ENCODE data around the gene JPH2.
"Not testable (repeated sequence)": the region's sequence is repeated elsewhere in the genome, so short reads cannot be mapped to it uniquely, and the experiment has no call there.

The JPH2 gene

GRCh38 chr20:44143936-44144335, 43.1 kb downstream of the JPH2 start:
- TF ChIP-seq POLR2A (IDR thresholded peaks at IDR 0.05; ENCODE audit: low read depth, low read length): no peak
- DNase-seq (ENCODE audit: insufficient read length, low spot score): no peak
- no peak for FAIRE-seq

DNA sequence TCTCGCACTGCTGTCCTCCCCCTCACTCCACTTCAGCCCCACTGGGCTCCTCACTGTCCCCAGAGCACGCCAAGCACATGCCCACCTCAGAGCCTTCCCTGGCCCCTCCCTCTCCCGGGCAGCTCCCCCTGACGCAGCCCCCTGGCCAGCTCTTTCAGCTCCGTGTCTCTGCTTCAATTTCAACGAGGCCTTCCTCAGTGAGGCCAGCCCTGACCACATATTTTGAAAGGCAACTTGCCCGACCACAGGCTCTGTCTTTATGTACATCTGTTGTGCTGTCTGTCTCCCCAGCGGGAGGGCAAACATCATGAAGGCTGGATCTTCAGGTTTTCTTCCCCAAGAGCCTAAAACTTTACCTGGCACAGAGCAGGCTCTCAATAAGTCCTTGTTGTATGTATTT, 44.6 kb downstream of the JPH2 start:
- FAIRE-seq (no peak), DNase-seq (ENCODE audit: insufficient read length, low spot score) (no peak)
- TF ChIP-seq POLR2A (IDR thresholded peaks at IDR 0.05; ENCODE audit: low read depth, low read length): no peak

- no peak for FAIRE-seq
- DNase-seq (ENCODE audit: insufficient read length, low spot score): no peak
- TF ChIP-seq POLR2A (IDR thresholded peaks at IDR 0.05; ENCODE audit: low read depth, low read length): no peak
Observed at GRCh38 chr20:44141873-44142272, 45.1 kb downstream of the JPH2 start.

DNA sequence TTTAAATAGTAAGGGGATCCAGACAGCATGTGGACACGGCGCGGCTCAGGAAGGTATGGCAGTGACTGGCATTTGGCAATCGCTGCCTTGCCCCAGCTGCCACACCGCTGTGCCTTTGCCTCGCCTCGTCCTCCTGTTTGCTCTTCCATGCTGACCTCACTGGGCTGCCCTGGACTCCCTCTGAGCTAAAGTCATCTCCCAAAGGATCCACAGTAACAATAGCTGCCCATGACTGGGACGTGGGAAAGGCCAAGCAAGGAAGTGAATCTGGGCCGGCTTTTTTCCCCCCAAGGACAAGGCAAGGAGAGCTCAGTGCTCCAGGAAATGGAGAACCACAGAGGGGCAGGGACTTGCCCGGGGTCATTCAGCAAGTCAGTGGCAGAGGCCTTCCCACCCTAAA, 48.1 kb downstream of the JPH2 start:
- FAIRE-seq: no peak
- DNase-seq (ENCODE audit: insufficient read length, low spot score): no peak
- TF ChIP-seq POLR2A (IDR thresholded peaks at IDR 0.05; ENCODE audit: low read depth, low read length): no peak

DNA sequence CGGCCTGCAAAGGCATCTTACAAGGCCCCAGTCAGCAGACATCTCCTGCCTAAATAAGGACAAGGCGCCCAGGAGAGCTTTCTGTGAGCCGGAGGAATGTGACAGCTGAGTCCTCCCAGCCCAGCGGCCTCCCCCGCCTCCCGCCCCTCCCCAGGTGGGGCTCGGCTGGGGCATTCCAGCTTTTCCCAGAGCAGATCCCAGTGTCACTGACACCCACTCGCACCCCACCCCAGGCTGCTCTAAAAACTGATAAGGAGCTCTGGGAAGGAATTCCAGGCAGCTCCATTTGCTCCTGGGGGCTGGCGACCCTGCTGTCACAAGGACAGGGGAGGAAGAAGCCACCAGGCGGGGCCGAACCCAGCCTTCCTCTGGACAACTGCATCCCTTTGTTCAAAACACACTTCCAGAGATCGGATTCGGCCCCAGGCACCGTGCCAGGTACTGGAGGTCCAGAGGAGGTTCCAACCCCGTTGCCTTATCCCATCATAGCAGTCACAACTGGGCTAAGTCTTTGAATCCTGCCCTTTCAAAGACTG, 49.7 kb downstream of the JPH2 start:
- TF ChIP-seq POLR2A (IDR thresholded peaks at IDR 0.05; ENCODE audit: low read depth, low read length): no peak
- DNase-seq (ENCODE audit: insufficient read length, low spot score) (no peak), FAIRE-seq (no peak)

- no peak for FAIRE-seq
Observed at GRCh38 chr20:44136579-44137265, 50.3 kb downstream of the JPH2 start.

DNA sequence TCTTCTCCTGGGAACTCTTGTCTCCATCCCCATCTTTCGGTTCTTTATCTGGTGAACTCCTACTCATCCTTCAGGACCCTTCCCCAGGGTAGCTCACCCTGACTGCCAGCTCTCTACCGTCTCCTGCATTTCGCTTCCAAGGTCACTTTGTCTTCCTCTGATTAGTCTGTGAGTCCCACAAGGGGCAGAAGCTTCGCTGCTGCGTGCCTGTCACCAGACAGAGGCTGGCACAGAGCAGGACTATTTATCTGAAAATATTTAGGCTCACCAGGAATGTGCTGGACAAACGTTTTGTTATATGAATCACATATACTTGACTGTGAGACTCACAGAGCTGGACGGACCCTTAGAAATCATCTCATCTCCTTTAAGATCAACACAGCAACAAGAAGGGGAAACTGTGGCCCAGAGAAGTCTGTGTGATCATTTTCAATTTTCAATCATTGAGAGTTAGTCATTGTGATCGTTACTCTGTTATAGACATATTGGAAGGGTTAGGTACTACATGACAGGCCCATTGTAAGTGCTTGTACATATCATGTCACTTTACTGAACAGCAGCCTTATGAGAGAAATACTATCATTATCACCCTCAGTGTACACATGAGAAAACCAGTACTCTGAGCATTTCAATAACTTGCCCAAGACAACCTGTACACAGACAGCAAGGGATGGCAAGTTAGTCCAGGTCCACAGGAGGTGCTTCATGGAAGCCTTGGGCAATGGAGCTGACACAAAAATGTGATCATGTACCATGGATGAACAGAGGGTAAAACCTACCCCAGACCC, 51.4 kb downstream of the JPH2 start:
- FAIRE-seq (no peak), DNase-seq (ENCODE audit: insufficient read length, low spot score) (no peak)
- no peak for TF ChIP-seq POLR2A (IDR thresholded peaks at IDR 0.05; ENCODE audit: low read depth, low read length)

More at GRCh38 chr20:44136579-44137265, 50.3 kb downstream of the JPH2 start:
- no peak for TF ChIP-seq POLR2A (IDR thresholded peaks at IDR 0.05; ENCODE audit: low read depth, low read length)
- DNase-seq (ENCODE audit: insufficient read length, low spot score): no peak

DNA sequence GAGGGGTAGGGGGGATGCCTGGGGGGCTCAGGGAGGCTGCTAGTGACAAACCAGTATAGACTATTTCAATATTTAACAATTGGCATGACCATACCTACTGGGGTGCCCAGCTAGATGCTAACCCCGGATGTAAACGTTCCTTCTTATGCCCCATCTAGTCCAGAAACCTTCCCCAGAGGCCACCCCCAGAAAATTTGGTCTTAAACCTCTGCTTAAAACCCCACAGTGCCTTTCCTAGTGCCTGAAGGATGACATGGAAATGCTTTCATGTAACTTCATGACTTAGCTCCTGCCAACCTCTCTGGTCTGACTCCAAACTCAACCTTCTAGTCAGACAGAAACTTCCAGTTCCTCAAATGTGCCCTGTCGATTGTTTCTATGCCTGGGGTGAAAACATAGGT, 52.0 kb downstream of the JPH2 start:
- FAIRE-seq: no peak
- no peak for TF ChIP-seq POLR2A (IDR thresholded peaks at IDR 0.05; ENCODE audit: low read depth, low read length)
- DNase-seq (ENCODE audit: insufficient read length, low spot score): no peak

DNA sequence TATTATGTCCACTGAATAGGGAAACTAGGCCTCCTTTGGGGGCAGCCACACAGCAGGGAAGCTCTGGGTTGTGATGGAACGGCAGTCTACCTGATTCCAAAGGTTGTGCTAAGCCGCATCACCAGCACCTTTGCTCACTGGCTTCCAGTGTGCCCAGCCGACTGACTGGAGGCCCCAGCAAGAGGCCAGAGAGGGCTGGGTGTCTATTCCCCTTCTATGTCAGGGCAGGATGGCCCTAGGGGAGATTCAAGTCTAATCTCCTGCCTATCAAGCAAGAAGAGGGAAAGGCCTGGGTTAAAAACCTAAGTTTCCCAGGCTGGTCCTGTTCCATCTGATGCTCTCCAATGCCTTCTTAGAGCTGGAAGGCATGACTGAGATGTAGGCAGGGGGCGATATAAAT, 53.6 kb downstream of the JPH2 start:
- FAIRE-seq (no peak), DNase-seq (ENCODE audit: insufficient read length, low spot score) (no peak)
- no peak for TF ChIP-seq POLR2A (IDR thresholded peaks at IDR 0.05; ENCODE audit: low read depth, low read length)

DNA sequence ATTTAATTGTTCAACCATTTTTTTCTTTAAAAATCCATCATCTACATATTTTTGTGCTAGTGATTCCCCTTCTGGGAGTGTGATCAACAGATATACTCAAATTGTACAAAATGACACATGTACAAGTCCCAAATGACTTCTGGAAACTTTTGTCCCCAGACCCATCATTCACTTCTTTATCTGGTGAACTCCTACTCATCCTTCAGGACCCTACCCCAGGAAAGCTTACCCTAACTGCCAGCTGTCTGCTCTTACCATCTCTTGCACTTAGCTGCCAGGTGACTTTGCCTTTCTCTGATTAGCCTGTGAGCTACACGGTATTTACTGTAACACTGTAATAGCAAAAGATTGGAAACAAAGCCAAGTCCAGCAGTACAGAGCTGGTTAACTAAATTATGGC, 55.3 kb downstream of the JPH2 start:
- TF ChIP-seq POLR2A (IDR thresholded peaks at IDR 0.05; ENCODE audit: low read depth, low read length): no peak
- FAIRE-seq (no peak), DNase-seq (ENCODE audit: insufficient read length, low spot score) (no peak)

- no peak for FAIRE-seq
- TF ChIP-seq POLR2A (IDR thresholded peaks at IDR 0.05; ENCODE audit: low read depth, low read length): no peak
- DNase-seq (ENCODE audit: insufficient read length, low spot score): no peak
Observed at GRCh38 chr20:44129911-44130718, 56.9 kb downstream of the JPH2 start.

- FAIRE-seq; DNase-seq (ENCODE audit: insufficient read length, low spot score): not testable (repeated sequence)
Observed at GRCh38 chr20:44129300-44129699, 57.7 kb downstream of the JPH2 start.

DNA sequence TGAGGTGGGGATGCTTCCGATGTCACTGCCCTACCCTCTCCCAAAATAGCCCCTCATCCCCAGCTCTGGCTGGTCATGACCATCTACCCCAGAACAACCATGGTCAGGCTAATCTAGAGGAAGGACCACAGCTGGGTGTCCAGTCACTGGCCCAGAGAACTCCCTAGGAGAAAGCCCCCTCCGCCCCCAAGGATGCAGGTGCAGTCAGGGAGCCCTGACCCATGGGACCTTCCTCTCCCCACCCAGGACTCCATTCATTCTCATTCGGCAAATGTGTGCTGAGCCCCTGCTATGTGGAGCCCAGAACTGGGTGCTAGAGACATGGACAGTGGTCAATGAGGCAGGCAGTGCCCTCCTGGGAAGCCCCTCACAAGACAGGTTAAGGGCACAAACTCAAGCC, 60.5 kb downstream of the JPH2 start:
- DNase-seq (ENCODE audit: insufficient read length, low spot score) (no peak), FAIRE-seq (no peak)
- TF ChIP-seq POLR2A (IDR thresholded peaks at IDR 0.05; ENCODE audit: low read depth, low read length): no peak

Data from H54 (cell line).